HepG2 (cell line): ENCODE data around the gene PHF14. TPM values are rescaled to one million over a fixed set of nuclear protein-coding genes. Genes with fewer than 3 reads are reported as not detected.
A peak's percentile ranks its signal among the peaks of the same experiment; 100 is the strongest.

Experiments used
- ATAC-seq: fragments of 200-7000 bp; cut with Tn5 transposase; 3 replicates; pipeline ENCODE4 v1.9.1; 2020; ENCODE audit warnings: mild to moderate bottlenecking, moderate library complexity
- BruUV-seq: library from RNA; stranded (reverse); fragments of 400-500 nt; replicated peaks from 2 replicates; lab custom pipeline; 2021; lab: Mats Ljungman, UMichigan
- CTCF ChIA-PET: fragments of 300-600 bp; formaldehyde crosslinking; extraction: SDS; loops from one replicate; lab custom pipeline; 2021; ENCODE audit warnings: low total read pairs, inconsistent platforms, low intra/inter-chr PET ratio; lab: Yijun Ruan, JAX
- POLR2A ChIA-PET: fragments of 350-600 bp; sonication (Branson Sonifier 250); formaldehyde crosslinking; loops from one replicate; lab custom pipeline; 2020; ENCODE audit warnings: antibody characterized with exemption, inconsistent platforms; lab: Yijun Ruan, JAX
- DNase-seq: peaks from one replicate; pipeline ENCODE4 v3.0.0-alpha.2; 2015; ENCODE audit warnings: low spot score
- FAIRE-seq: peaks from 3 replicates; lab custom pipeline; 2011; peaks lifted over from hg19 to GRCh38; lab: Jason Lieb, UNC
- H2AFZ ChIP-seq: one replicate; pipeline ENCODE4 v1.6.1; 2011; ENCODE audit warnings: low read length, inconsistent platforms
- H3K27ac ChIP-seq: fragments of 300-600 bp; 3 replicates; pipeline ENCODE4 v1.8.0; 2011; ENCODE audit warnings: mixed run types, mild to moderate bottlenecking, mixed read lengths, low read length, inconsistent platforms; ENCODE audit not compliant: insufficient read depth; ENCODE audit errors: extremely low read length
- H3K27me3 ChIP-seq, 2 experiments: fragments of 200-600 bp in 1 of 2; 2 replicates in 1 of 2; 3 replicates in 1 of 2; pipeline versions ENCODE4 v1.6.0 to v1.8.0; 2011; ENCODE audit warnings: low read length in 2 of 2, mild to moderate bottlenecking in 2 of 2, moderate library complexity in 2 of 2, inconsistent platforms in 1 of 2; ENCODE audit not compliant: insufficient read depth in 2 of 2, control insufficient read depth in 1 of 2
- H3K36me3 ChIP-seq, 2 experiments: fragments of 200-600 bp in 1 of 2; replicated peaks in 1 of 2; 2 replicates in 1 of 2; 3 replicates in 1 of 2; pipeline versions ENCODE4 v1.5.1 to v1.8.0; 2011; ENCODE audit warnings: low read length in 2 of 2, inconsistent platforms in 1 of 2; ENCODE audit not compliant: insufficient read depth in 2 of 2, control insufficient read depth in 1 of 2
- H3K4me1 ChIP-seq: 2 replicates; pipeline ENCODE4 v1.5.1; 2012; ENCODE audit warnings: low read length, inconsistent platforms; ENCODE audit not compliant: insufficient read depth
- H3K4me2 ChIP-seq: 2 replicates; pipeline ENCODE4 v1.6.0; 2011; ENCODE audit warnings: low read depth, low read length, inconsistent platforms
- H3K4me3 ChIP-seq, 3 experiments: fragments of 200-600 bp in 1 of 3; sonication (generic), shearing (Covaris generic) in 1 of 3; replicated peaks in 1 of 3; 2 replicates each; pipeline ENCODE4 v1.5.1; 2011 to 2016; ENCODE audit warnings: low read length in 3 of 3, inconsistent platforms in 2 of 3, low read depth in 2 of 3, mild to moderate bottlenecking in 2 of 3, control low read depth in 1 of 3, mixed read lengths in 1 of 3; ENCODE audit not compliant: insufficient read depth in 1 of 3
- H3K79me2 ChIP-seq: one replicate; pipeline ENCODE4 v1.6.1; 2011; ENCODE audit warnings: low read length, inconsistent platforms; ENCODE audit not compliant: insufficient read depth
- H3K9ac ChIP-seq: 2 replicates; pipeline ENCODE4 v1.6.0; 2011; ENCODE audit warnings: mild to moderate bottlenecking, low read depth, low read length, inconsistent platforms; ENCODE audit not compliant: insufficient read depth
- H3K9me3 ChIP-seq: 2 replicates; pipeline ENCODE4 v1.5.1; 2012; ENCODE audit warnings: mild to moderate bottlenecking, low read length
- H4K20me1 ChIP-seq: 2 replicates; pipeline ENCODE4 v1.6.0; 2011; ENCODE audit warnings: inconsistent platforms, mild to moderate bottlenecking, low read length, moderate library complexity; ENCODE audit not compliant: insufficient read depth
- BATF2 ChIP-seq: sonication (generic); formaldehyde crosslinking; IDR thresholded peaks from 2 replicates; pipeline ENCODE4 v1.8.0; 2022; ENCODE audit warnings: mild to moderate bottlenecking, missing genetic modification reagents, moderate library complexity
- BORCS8-MEF2B ChIP-seq: sonication (generic); formaldehyde crosslinking; IDR thresholded peaks from 2 replicates; pipeline ENCODE4 v1.8.0; 2022; ENCODE audit warnings: mild to moderate bottlenecking, missing genetic modification reagents
- HNRNPK ChIP-seq: fragments of 200-400 bp; formaldehyde crosslinking; IDR thresholded peaks from 2 replicates; pipeline ENCODE4 v1.6.1; 2018; ENCODE audit warnings: low read length, low read depth, moderate library complexity, mild to moderate bottlenecking; ENCODE audit not compliant: poor library complexity, severe bottlenecking
- MAFF ChIP-seq: IDR thresholded peaks from 2 replicates; pipeline ENCODE4 v1.6.1; 2011; ENCODE audit warnings: low read depth, low read length, improper control_type of control experiment
- MAFK ChIP-seq, 2 experiments: IDR thresholded peaks in 1 of 2; conservative IDR thresholded peaks in 1 of 2; 2 replicates each; pipeline ENCODE4 v1.6.1; 2011; ENCODE audit warnings: improper control_type of control experiment in 2 of 2, low read length in 2 of 2
- ZBTB34 ChIP-seq: sonication (generic); formaldehyde crosslinking; IDR thresholded peaks from 2 replicates; pipeline ENCODE4 v1.8.0; 2022; ENCODE audit warnings: mild to moderate bottlenecking, missing genetic modification reagents
- ZNF343 ChIP-seq: sonication (generic); formaldehyde crosslinking; IDR thresholded peaks from 2 replicates; pipeline ENCODE4 v1.4.0; 2020; ENCODE audit warnings: mild to moderate bottlenecking, missing genetic modification reagents
- ZNF510 ChIP-seq: sonication (generic); formaldehyde crosslinking; IDR thresholded peaks from 2 replicates; pipeline ENCODE4 v1.4.0; 2020; ENCODE audit warnings: low read depth, mild to moderate bottlenecking, missing genetic modification reagents
- ZNF629 ChIP-seq: sonication (generic); formaldehyde crosslinking; conservative IDR thresholded peaks from 2 replicates; pipeline ENCODE4 v1.5.0; 2020; ENCODE audit warnings: missing genetic modification reagents
- ZNF770 ChIP-seq: sonication (generic); formaldehyde crosslinking; IDR thresholded peaks from 2 replicates; pipeline ENCODE4 v1.5.0; 2020; ENCODE audit warnings: mild to moderate bottlenecking, missing genetic modification reagents
- ZNF816 ChIP-seq: sonication (generic); formaldehyde crosslinking; IDR thresholded peaks from 2 replicates; pipeline ENCODE4 v1.8.0; 2022; ENCODE audit warnings: missing genetic modification reagents, mild to moderate bottlenecking, borderline replicate concordance
- WGBS: methylation state at CpG from one replicate; pipeline ENCODE4 v1.1.6; 2017; ENCODE audit warnings: low lambda C conversion rate; 5-methylcytosine and 5-hydroxymethylcytosine counted together
- in situ Hi-C: cut with HindIII; loops from 2 replicates; pipeline ENCODE4 v1.10.0; 2017; ENCODE audit warnings: low pct_unique_long_range_greater_than_20kb; ENCODE audit not compliant: extremely low pct_ligation_motif_present
- intact Hi-C: fragments of 100-400 bp; cut with micrococcal nuclease; formaldehyde crosslinking; loops from one replicate; pipeline ENCODE4 v1.10.0; 2022; ENCODE audit not compliant: unreplicated experiment
- polyA plus RNA-seq, 8 experiments: library from polyadenylated mRNA; depleted of rRNA in 3 of 8; stranded (reverse) in 7 of 8; unstranded in 1 of 8; fragments of >200 nt; fragmentation: Illumina TruSeq in 4 of 8; extraction: Trizol in 4 of 8; gene quantifications; 2 replicates each; pipeline versions ENCODE4 v1.2.1 to v1.2.3, GENCODE V29; 2011 to 2016; ENCODE audit warnings: low read depth in 4 of 8, missing spikeins in 1 of 8, mixed read lengths in 1 of 8; ENCODE audit not compliant: insufficient read depth in 1 of 8
- total RNA-seq, 5 experiments: library from RNA; depleted of rRNA; stranded (reverse); fragments of >200 nt; fragmentation: Illumina TruSeq; extraction: Trizol; gene quantifications; 2 replicates each; pipeline ENCODE4 v1.2.3, GENCODE V29; 2016; ENCODE audit warnings: low read depth in 1 of 5

Gene PHF14
- total and polyA plus RNA-seq, 2 of the 13 experiments (the other 11 are each of a cell fraction or from before 2014, with no cell fraction given): 18.9 to 68.7 TPM

- no peak for TF ChIP-seq ZNF816 (CRISPR knock-in tag)
- no peak for TF ChIP-seq HNRNPK
- TF ChIP-seq BORCS8-MEF2B (CRISPR knock-in tag): no peak
- TF ChIP-seq BATF2 (CRISPR knock-in tag): no peak
Observed at GRCh38 chr7:11161499-11161898, 187.8 kb downstream of the PHF14 start (continued).

- no TSS peak for BruUV-seq
- Histone ChIP-seq H3K4me3 (no peak overlapping the region), H3K9ac (no peak overlapping the region), H3K4me1 (no peaks in the 10 kb centered on the region), H4K20me1 (no peaks in the 10 kb centered on the region), H3K27me3 (no peaks in the 10 kb centered on the region), H3K9me3 (no peaks in the 10 kb centered on the region), H3K79me2 (no peaks in the 10 kb centered on the region), H2AFZ (no peak overlapping the region), H3K4me2 (no peak overlapping the region), H3K36me3 (no peaks in the 10 kb centered on the region), H3K27ac (no peak overlapping the region)
- ChIA-PET CTCF (no interaction called here), POLR2A (no interaction called here)
- TF ChIP-seq ZBTB34 (CRISPR knock-in tag) (no peak), ZNF770 (no peak), ZNF510 (CRISPR knock-in tag) (no peak), ZNF343 (no peak), MAFK (conservative IDR thresholded peaks at IDR 0.05 in 1 of 2, IDR thresholded peaks at IDR 0.05 in 1 of 2; ENCODE audit: low read length in 2 of 2) (peak in 1 of 2 experiments; percentile 39; a peak in 1 of 4 replicates), ZNF629 (CRISPR knock-in tag) (no peak), MAFF (0 out of 2 replicates have a peak, but pooled peaks have one; percentile 11)
- ATAC-seq (no peak), FAIRE-seq (no peak), DNase-seq (no peak)
- WGBS: 97% methylated on average over 1 of the region's 1 CpG
- intact Hi-C loops: no loop called here
- in situ Hi-C loops: no loop called here
Observed at GRCh38 chr7:11163220-11163619, 189.5 kb downstream of the PHF14 start.
